ENCODE results near the gene CLMP. TPM values are rescaled to one million over a fixed set of nuclear protein-coding genes. Genes with fewer than 3 reads are reported as not detected.

The CLMP gene

Small RNA genes lying within 50 kb of the gene (small RNA-seq; reads per million reads assigned to genes)
- gene RPL31P47 (ENCODE audit: low read depth) (not detected), gene SNORD14C (ENCODE audit: low read depth) (not detected), gene SNORD14D (ENCODE audit: low read depth) (not detected), gene SNORD14E (ENCODE audit: low read depth) (218 reads per million, percentile 94 among the genes with 10 or more reads in this experiment)
